Keratinocyte (primary cell): ENCODE results near the gene GNPAT. TPM values are rescaled to one million over a fixed set of nuclear protein-coding genes. Genes with fewer than 3 reads are reported as not detected.

Experiments
- DNase-seq: peaks from one replicate; pipeline ENCODE4 v3.0.0-alpha.2; 2011; ENCODE audit warnings: low read depth, missing footprints, low spot score
- FAIRE-seq: peaks from 2 replicates; lab custom pipeline; 2011; peaks lifted over from hg19 to GRCh38; lab: Jason Lieb, UNC
- H2AFZ ChIP-seq: 2 replicates; pipeline ENCODE4 v1.6.0; 2012; ENCODE audit warnings: low read length, control low read depth, inconsistent platforms; ENCODE audit not compliant: control insufficient read depth
- H3K27ac ChIP-seq: 2 replicates; pipeline ENCODE4 v1.5.1; 2011; ENCODE audit warnings: low read length; ENCODE audit not compliant: control insufficient read depth, insufficient read depth
- H3K27me3 ChIP-seq: 3 replicates; pipeline ENCODE4 v1.6.0; 2011; ENCODE audit warnings: low read length; ENCODE audit not compliant: control insufficient read depth, insufficient read depth; ENCODE audit errors: extremely low read depth
- H3K36me3 ChIP-seq, 2 experiments: 2 replicates in 1 of 2; 3 replicates in 1 of 2; pipeline ENCODE4 v1.5.1; 2011; ENCODE audit warnings: low read length in 2 of 2, mild to moderate bottlenecking in 1 of 2; ENCODE audit not compliant: control insufficient read depth in 2 of 2, insufficient read depth in 2 of 2; ENCODE audit errors: extremely low read depth in 1 of 2
- H3K4me1 ChIP-seq: 3 replicates; pipeline ENCODE4 v1.5.1; 2011; ENCODE audit warnings: low read length; ENCODE audit not compliant: control insufficient read depth, insufficient read depth; ENCODE audit errors: extremely low read depth
- H3K4me2 ChIP-seq: 3 replicates; pipeline ENCODE4 v1.6.0; 2011; ENCODE audit warnings: low read depth, low read length; ENCODE audit not compliant: control insufficient read depth, insufficient read depth; ENCODE audit errors: extremely low read depth
- H3K4me3 ChIP-seq, 3 experiments: fragments of 200-600 bp in 1 of 3; sonication (generic) in 1 of 3; 2 replicates in 2 of 3; 3 replicates in 1 of 3; pipeline ENCODE4 v1.5.1; 2011 to 2016; ENCODE audit warnings: low read length in 3 of 3, mild to moderate bottlenecking in 3 of 3, control low read depth in 2 of 3, inconsistent platforms in 1 of 3, low read depth in 1 of 3, mixed read lengths in 1 of 3, mixed run types in 1 of 3, moderate library complexity in 1 of 3; ENCODE audit not compliant: control insufficient read depth in 2 of 3, insufficient read depth in 2 of 3; ENCODE audit errors: extremely low read depth in 1 of 3
- H3K79me2 ChIP-seq: 2 replicates; pipeline ENCODE4 v1.6.0; 2012; ENCODE audit warnings: low read length; ENCODE audit not compliant: control insufficient read depth, insufficient read depth
- H3K9ac ChIP-seq: 3 replicates; pipeline ENCODE4 v1.6.0; 2011; ENCODE audit warnings: low read length; ENCODE audit not compliant: control insufficient read depth, insufficient read depth; ENCODE audit errors: extremely low read depth
- H3K9me1 ChIP-seq: 3 replicates; pipeline ENCODE4 v1.6.0; 2011; ENCODE audit warnings: low read length; ENCODE audit not compliant: control insufficient read depth, insufficient read depth; ENCODE audit errors: extremely low read depth
- H3K9me3 ChIP-seq: 2 replicates; pipeline ENCODE4 v1.5.1; 2012; ENCODE audit warnings: low read depth, low read length; ENCODE audit not compliant: control insufficient read depth
- H4K20me1 ChIP-seq: 3 replicates; pipeline ENCODE4 v1.6.0; 2011; ENCODE audit warnings: low read length; ENCODE audit not compliant: control insufficient read depth, insufficient read depth; ENCODE audit errors: extremely low read depth
- EZH2 ChIP-seq: IDR thresholded peaks from one replicate; pipeline ENCODE4 v1.6.1; 2012; ENCODE audit warnings: inconsistent platforms, mild to moderate bottlenecking, low read length, moderate library complexity
- dilution Hi-C: fragments of 300-500 bp; cut with MboI; formaldehyde crosslinking; loops from one replicate; pipeline ENCODE4 v1.7.0; 2020; ENCODE audit warnings: low sequenced_read_pairs; ENCODE audit not compliant: extremely low pct_ligation_motif_present
- polyA plus RNA-seq, 5 experiments: library from polyadenylated mRNA; depleted of rRNA in 3 of 5; stranded (reverse) in 3 of 5; stranded (forward) in 1 of 5; unstranded in 1 of 5; fragments of >200 nt; gene quantifications; 1 replicate in 1 of 5; 2 replicates in 3 of 5; 3 replicates in 1 of 5; pipeline versions ENCODE4 v1.2.1 to v1.2.3, GENCODE V29; 2011 to 2012; ENCODE audit warnings: missing spikeins in 2 of 5, low read depth in 1 of 5, low replicate concordance in 1 of 5
- TF ChIP-seq, protein P1 (sequence below), 3 experiments: IDR thresholded peaks in 1 of 3; conservative IDR thresholded peaks in 1 of 3; optimal IDR thresholded peaks in 1 of 3; 2 replicates in 2 of 3; 3 replicates in 1 of 3; pipeline versions ENCODE3 to v1.5.1; 2011; ENCODE audit warnings: low read length in 3 of 3, mild to moderate bottlenecking in 3 of 3, moderate library complexity in 2 of 3, control low read depth in 1 of 3, inconsistent platforms in 1 of 3; ENCODE audit not compliant: insufficient read depth in 2 of 3; ENCODE audit errors: extremely low read depth in 1 of 3

Gene GNPAT
- polyA plus RNA-seq, 1 donor (not counting 4 experiments of a cell fraction or from before 2014, with no cell fraction given), result 39.9 TPM

DNA sequence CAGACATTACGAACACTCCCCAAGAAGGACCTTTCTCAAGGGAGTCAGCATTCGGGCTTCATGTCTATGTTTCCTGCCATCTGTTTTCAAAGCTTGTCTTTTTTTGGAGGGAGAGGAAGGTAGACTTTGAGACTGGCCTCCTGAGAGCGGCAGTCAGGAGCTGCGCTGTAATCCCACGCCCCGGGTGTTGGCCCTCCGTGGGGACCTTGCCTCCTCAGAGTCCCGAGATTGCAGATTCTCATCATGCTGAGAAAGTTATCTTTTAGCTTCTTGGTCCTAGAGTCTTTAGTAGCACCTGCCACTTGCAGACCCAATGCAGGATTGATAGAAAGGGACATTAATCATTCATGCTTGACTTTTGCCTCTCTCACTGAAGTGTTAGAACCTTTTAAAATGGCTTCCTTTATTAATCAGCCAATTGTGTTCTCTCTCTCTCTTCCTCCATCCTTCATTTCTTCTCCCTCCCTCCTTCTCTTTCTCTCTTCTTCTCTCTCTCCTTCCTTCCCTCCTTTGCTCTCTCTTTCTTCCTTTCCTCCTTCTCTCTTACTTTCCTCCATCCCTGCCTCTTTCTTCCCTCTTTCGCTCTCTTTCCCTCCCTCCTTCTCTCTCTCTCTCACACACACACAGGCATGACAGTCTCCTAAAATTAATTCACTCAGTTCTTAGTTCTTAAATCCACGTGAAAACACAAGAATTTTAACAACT is 25.2 kb upstream of the GNPAT start:
- H3K27me3 ChIP-seq, result no peaks in the 10 kb centered on the region
- DNase-seq (no peak), FAIRE-seq (no peak)
- peaks cover 13% of the 10 kb centered on the region for H3K4me1 ChIP-seq
- no peaks in the 10 kb centered on the region for H4K20me1 ChIP-seq
- H3K4me3 ChIP-seq, result no peak overlapping the region
- TF ChIP-seq, protein P1, sequence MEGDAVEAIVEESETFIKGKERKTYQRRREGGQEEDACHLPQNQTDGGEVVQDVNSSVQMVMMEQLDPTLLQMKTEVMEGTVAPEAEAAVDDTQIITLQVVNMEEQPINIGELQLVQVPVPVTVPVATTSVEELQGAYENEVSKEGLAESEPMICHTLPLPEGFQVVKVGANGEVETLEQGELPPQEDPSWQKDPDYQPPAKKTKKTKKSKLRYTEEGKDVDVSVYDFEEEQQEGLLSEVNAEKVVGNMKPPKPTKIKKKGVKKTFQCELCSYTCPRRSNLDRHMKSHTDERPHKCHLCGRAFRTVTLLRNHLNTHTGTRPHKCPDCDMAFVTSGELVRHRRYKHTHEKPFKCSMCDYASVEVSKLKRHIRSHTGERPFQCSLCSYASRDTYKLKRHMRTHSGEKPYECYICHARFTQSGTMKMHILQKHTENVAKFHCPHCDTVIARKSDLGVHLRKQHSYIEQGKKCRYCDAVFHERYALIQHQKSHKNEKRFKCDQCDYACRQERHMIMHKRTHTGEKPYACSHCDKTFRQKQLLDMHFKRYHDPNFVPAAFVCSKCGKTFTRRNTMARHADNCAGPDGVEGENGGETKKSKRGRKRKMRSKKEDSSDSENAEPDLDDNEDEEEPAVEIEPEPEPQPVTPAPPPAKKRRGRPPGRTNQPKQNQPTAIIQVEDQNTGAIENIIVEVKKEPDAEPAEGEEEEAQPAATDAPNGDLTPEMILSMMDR (optimal IDR thresholded peaks at IDR 0.05 in 1 of 3, IDR thresholded peaks at IDR 0.05 in 1 of 3, conservative IDR thresholded peaks at IDR 0.05 in 1 of 3; ENCODE audit: extremely low read depth in 1 of 3, insufficient read depth in 2 of 3, low read length in 3 of 3), result no peak
- no peak for TF ChIP-seq EZH2
- H3K9me1 ChIP-seq, result no peaks in the 10 kb centered on the region
- H2AFZ ChIP-seq, result peak overlapping the region; percentile 34
- peak overlapping the region; percentile 3 for H3K4me2 ChIP-seq
- H3K36me3 ChIP-seq, result no peaks in the 10 kb centered on the region
- no peaks in the 10 kb centered on the region for H3K9me3 ChIP-seq
- H3K9ac ChIP-seq, result no peak overlapping the region
- no peaks in the 10 kb centered on the region for H3K79me2 ChIP-seq
- no peak overlapping the region for H3K27ac ChIP-seq
- dilution Hi-C loops, result no loop called here

DNA sequence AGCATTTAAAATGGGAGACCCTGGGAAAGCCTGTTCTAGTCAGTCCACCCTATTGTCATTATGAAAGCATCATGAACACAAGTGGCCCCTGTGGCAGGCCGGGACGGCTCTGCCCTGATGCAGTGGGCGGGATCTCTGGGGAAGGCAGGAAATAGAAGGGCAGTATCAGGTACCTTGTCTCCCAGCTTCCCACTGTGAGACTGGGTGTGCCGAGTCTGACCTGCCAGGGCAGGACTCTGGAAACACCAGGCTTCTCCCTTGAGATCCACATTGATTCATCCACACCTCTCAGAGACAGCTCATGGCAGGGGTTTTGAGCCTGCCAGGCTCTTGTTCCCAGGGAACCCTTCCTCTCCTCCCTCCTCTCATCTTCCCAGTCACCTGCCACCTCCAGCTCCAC is 24.5 kb upstream of the GNPAT start:
- FAIRE-seq (peak; percentile 62), DNase-seq (peak; percentile 15)
- Histone ChIP-seq H3K79me2 (no peaks in the 10 kb centered on the region), H3K4me2 (peak overlapping the region; percentile 3), H3K9me3 (no peaks in the 10 kb centered on the region), H3K27me3 (no peaks in the 10 kb centered on the region), H3K9ac (no peak overlapping the region), H3K36me3 (no peaks in the 10 kb centered on the region), H2AFZ (peak overlapping the region; percentile 34), H3K27ac (no peak overlapping the region), H4K20me1 (no peaks in the 10 kb centered on the region), H3K9me1 (no peaks in the 10 kb centered on the region), H3K4me1 (peaks cover 12% of the 10 kb centered on the region), H3K4me3 (no peak overlapping the region)
- TF ChIP-seq, protein P1 (optimal IDR thresholded peaks at IDR 0.05 in 1 of 3, IDR thresholded peaks at IDR 0.05 in 1 of 3, conservative IDR thresholded peaks at IDR 0.05 in 1 of 3; ENCODE audit: extremely low read depth in 1 of 3, insufficient read depth in 2 of 3, low read length in 3 of 3), result no peak
- no peak for TF ChIP-seq EZH2
- dilution Hi-C loops, result no loop called here
